CD4-positive, alpha-beta T cell treated with Interleukin-2 at 100 ng/mL for 4 hours (primary cell): ENCODE measurements around the gene CCDC196.

Experiments used
- DNase-seq: peaks from one replicate; pipeline ENCODE4 v3.0.0-alpha.2; 2020; ENCODE audit warnings: low spot score

CCDC196 gene

GRCh38 chr14:66485910-66486421, at the start of gene CCDC196:
CCDC196 (plus strand) TSS chr14:66486371; CDS start chr14:66486503, 132 bp downstream.
- DNase-seq = no peak

- no peak for DNase-seq
Measured at GRCh38 chr14:66440801-66441200, 45.4 kb upstream of the CCDC196 start.

GRCh38 chr14:66442953-66443571, 43.1 kb upstream of the CCDC196 start:
- DNase-seq = no peak

- DNase-seq = no peak
Measured at GRCh38 chr14:66443785-66444184, 42.4 kb upstream of the CCDC196 start.

GRCh38 chr14:66444271-66444927, 41.8 kb upstream of the CCDC196 start:
- DNase-seq = no peak

- DNase-seq = no peak
Measured at GRCh38 chr14:66445936-66446335, 40.2 kb upstream of the CCDC196 start.

- no peak for DNase-seq
Measured at GRCh38 chr14:66453469-66453868, 32.7 kb upstream of the CCDC196 start.

- no peak for DNase-seq
Measured at GRCh38 chr14:66459603-66460002, 26.6 kb upstream of the CCDC196 start.

GRCh38 chr14:66464261-66464660, 21.9 kb upstream of the CCDC196 start:
- DNase-seq = no peak

- DNase-seq = no peak
Measured at GRCh38 chr14:66468778-66469367, 17.3 kb upstream of the CCDC196 start.

- no peak for DNase-seq
Measured at GRCh38 chr14:66471584-66471983, 14.6 kb upstream of the CCDC196 start.

GRCh38 chr14:66472251-66472650, 13.9 kb upstream of the CCDC196 start:
- DNase-seq = no peak

GRCh38 chr14:66473223-66473622, 12.9 kb upstream of the CCDC196 start:
- DNase-seq = no peak

- DNase-seq = no peak
Measured at GRCh38 chr14:66476964-66477363, 9.2 kb upstream of the CCDC196 start.

- no peak for DNase-seq
Measured at GRCh38 chr14:66477567-66477966, 8.6 kb upstream of the CCDC196 start.

GRCh38 chr14:66482873-66483272, 3.3 kb upstream of the CCDC196 start:
- DNase-seq = no peak

GRCh38 chr14:66483322-66483721, 2.8 kb upstream of the CCDC196 start:
- no peak for DNase-seq

- DNase-seq = no peak
Measured at GRCh38 chr14:66485029-66485428, 1.1 kb upstream of the CCDC196 start.

GRCh38 chr14:66487164-66487563, 993 bp downstream of the CCDC196 start:
- DNase-seq = no peak

- DNase-seq = no peak
Measured at GRCh38 chr14:66490143-66491111, 4.3 kb downstream of the CCDC196 start.

- DNase-seq = no peak
Measured at GRCh38 chr14:66493750-66494149, 7.6 kb downstream of the CCDC196 start.
